Left ventricle myocardium inferior (tissue), 1 donor: ENCODE measurements around the gene EGR2. TPM values are rescaled to one million over a fixed set of nuclear protein-coding genes. Genes with fewer than 3 reads are reported as not detected.

ENCODE experiments used
- DNase-seq: peaks from one replicate; pipeline ENCODE4 v3.0.0-alpha.2; 2020
- H3K27ac ChIP-seq: fragments of 200-600 bp; replicated peaks from 2 replicates; pipeline ENCODE4 v1.8.0; 2021
- H3K27me3 ChIP-seq: fragments of 200-600 bp; 2 replicates; pipeline ENCODE4 v1.8.0; 2021; ENCODE audit warnings: low read depth
- H3K36me3 ChIP-seq: fragments of 200-600 bp; 2 replicates; pipeline ENCODE4 v1.8.0; 2021
- H3K4me1 ChIP-seq: fragments of 200-600 bp; 2 replicates; pipeline ENCODE4 v1.8.0; 2021
- H3K4me3 ChIP-seq: fragments of 200-600 bp; 2 replicates; pipeline ENCODE4 v1.8.0; 2021; ENCODE audit warnings: mild to moderate bottlenecking, moderate library complexity
- H3K9me3 ChIP-seq: fragments of 200-600 bp; replicated peaks from 2 replicates; pipeline ENCODE4 v1.8.0; 2021
- CTCF ChIP-seq: fragments of 200-600 bp; IDR thresholded peaks from 2 replicates; pipeline ENCODE4 v1.8.0; 2021; ENCODE audit warnings: antibody characterized with exemption, mild to moderate bottlenecking, borderline replicate concordance
- intact Hi-C: fragments of 100-400 bp; cut with micrococcal nuclease; formaldehyde crosslinking; loops from one replicate; pipeline ENCODE4 v1.11.0; 2022
- total RNA-seq: library from RNA; stranded (reverse); fragmentation: NEBNext Ultra II Directional; extraction: Animal tissue kit (Norgen Biotek cat#: 25700); gene quantifications from one replicate; pipeline ENCODE4 v1.2.1, GENCODE V29; 2021
- donor health status: DM: no; HTN: yes; CAD: no; lungs with severe emphysema.

The EGR2 gene
- total RNA-seq, 1 donor from 2014 or later = 0.52 TPM

GRCh38 chr10:62819141-62819920 lies 3.2 kb upstream of the EGR2 start:
- no peak for DNase-seq

DNA sequence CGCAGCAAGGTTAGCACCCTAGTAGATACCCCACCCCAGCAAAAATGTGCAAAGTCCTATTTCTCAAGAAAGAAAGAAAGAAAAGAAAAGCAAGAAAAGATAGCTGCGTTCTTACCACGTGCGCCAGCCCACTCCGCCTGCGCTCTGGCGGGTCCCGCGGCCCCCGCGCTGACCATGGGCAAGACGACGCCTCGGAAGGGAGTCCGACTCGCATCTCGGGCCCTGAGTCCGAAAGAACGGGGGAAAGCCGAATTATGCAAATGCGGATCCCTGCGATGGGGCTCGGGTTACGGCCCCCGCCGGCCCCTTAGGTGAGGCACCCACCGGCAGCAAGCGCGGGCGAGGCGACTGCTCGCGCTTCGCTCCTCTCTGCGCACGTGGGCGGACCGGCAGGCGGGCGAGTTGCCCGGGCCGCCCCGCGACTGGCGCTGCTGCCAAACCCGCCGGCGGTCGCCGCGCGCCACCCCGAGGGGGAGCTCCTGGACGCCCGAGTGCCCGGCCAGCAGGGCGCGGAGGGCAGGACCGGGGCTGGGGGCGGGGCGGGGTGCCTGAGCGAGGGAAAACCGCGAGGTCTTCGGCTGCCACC lies 2.4 kb upstream of the EGR2 start:
- Histone ChIP-seq H3K4me1 (peaks cover 52% of the 10 kb centered on the region), H3K4me3 (peak overlapping the region; percentile 87), H3K36me3 (no peaks in the 10 kb centered on the region), H3K9me3 (no peaks in the 10 kb centered on the region), H3K27me3 (peaks cover 75% of the 10 kb centered on the region), H3K27ac (peak overlapping the region; percentile 91)
- intact Hi-C loops = loop anchor here (5.0 kb wide), 1 partner anchor 206 kb away; no protein-coding TSS in a partner anchor
- TF ChIP-seq CTCF = no peak
- no peak for DNase-seq

More at GRCh38 chr10:62819141-62819920, 3.2 kb upstream of the EGR2 start:
- Histone ChIP-seq H3K36me3 (no peaks in the 10 kb centered on the region), H3K4me1 (peaks cover 51% of the 10 kb centered on the region), H3K9me3 (no peaks in the 10 kb centered on the region), H3K4me3 (peak overlapping the region; percentile 87), H3K27me3 (peaks cover 72% of the 10 kb centered on the region), H3K27ac (no peak overlapping the region)
- no peak for TF ChIP-seq CTCF
- intact Hi-C loops = loop anchor here (5.0 kb wide), 1 partner anchor 207 kb away; no protein-coding TSS in a partner anchor

DNA sequence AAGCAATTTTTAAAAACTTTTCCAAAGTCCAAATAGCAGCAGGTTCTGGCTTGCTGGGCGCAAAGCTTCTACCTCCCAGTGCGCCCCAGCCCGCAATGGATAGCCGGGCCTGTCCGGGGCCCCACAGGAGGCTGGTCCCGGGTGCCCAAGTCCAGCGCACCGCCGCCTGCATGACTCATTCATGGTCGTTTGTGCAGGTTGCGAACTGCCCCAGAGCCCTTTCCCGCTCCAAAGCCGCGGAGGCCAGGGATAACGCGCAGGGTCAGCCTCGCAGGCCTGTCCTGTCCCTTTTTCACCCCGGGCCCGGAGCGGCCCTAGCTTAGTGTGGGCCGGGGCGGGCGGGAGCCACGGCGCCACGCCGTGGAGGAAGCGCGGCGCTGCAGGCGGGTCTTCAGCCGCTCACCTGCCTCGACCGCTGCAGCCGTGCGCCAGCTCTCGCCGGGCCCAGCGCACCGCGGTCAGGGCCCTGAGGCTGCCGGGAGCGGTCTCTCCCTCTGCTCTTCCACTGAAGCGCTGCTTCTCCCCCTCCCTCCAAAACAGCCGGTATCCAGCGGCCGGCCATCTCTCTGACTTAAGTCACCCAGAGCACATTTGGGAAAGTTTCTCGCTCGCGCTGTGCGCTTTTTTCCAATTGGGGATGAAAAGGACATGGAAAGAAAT lies 1.7 kb upstream of the EGR2 start:
- Histone ChIP-seq H3K4me1 (peaks cover 52% of the 10 kb centered on the region), H3K27me3 (peaks cover 74% of the 10 kb centered on the region), H3K9me3 (no peaks in the 10 kb centered on the region), H3K4me3 (peak overlapping the region; percentile 87), H3K36me3 (no peaks in the 10 kb centered on the region), H3K27ac (peak overlapping the region; percentile 91)
- peak; percentile 94 for TF ChIP-seq CTCF
- peak; percentile 77 for DNase-seq
- intact Hi-C loops = loop anchor here (5.0 kb wide), 1 partner anchor 206 kb away; no protein-coding TSS in a partner anchor

GRCh38 chr10:62817121-62817765 lies 1.1 kb upstream of the EGR2 start:
- TF ChIP-seq CTCF = no peak
- peaks cover 68% of the 10 kb centered on the region for H3K27me3 ChIP-seq

DNA sequence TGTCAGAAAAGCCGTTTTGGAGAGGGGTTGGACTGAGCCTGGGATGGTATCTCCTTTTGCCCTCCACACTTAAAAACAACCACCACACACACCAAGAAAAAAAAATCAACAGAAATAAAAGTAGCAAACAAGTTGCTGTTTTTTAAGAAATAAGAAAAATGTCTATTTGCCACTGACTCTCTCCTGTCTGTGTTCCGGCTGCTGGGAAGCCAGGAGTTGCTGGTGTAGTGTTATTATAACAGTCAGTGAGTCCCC lies 163 bp downstream of the EGR2 start:
- DNase-seq = no peak
- Histone ChIP-seq H3K4me3 (peak overlapping the region; percentile 87), H3K27ac (peak overlapping the region; percentile 91), H3K27me3 (peaks cover 60% of the 10 kb centered on the region), H3K36me3 (no peaks in the 10 kb centered on the region), H3K9me3 (no peaks in the 10 kb centered on the region), H3K4me1 (peaks cover 52% of the 10 kb centered on the region)
- intact Hi-C loops = loop anchor here (5.0 kb wide), 1 partner anchor 204 kb away; no protein-coding TSS in a partner anchor
- TF ChIP-seq CTCF = no peak

More at GRCh38 chr10:62817121-62817765, 1.1 kb upstream of the EGR2 start:
- intact Hi-C loops = loop anchor here (5.0 kb wide), 1 partner anchor 205 kb away; no protein-coding TSS in a partner anchor
- peaks cover 52% of the 10 kb centered on the region for H3K4me1 ChIP-seq
- no peaks in the 10 kb centered on the region for H3K36me3 ChIP-seq
- no peaks in the 10 kb centered on the region for H3K9me3 ChIP-seq
- peak overlapping the region; percentile 87 for H3K4me3 ChIP-seq
- H3K27ac ChIP-seq = peak overlapping the region; percentile 91
- DNase-seq = peak; percentile 51
